GM19372 (cell line): ENCODE measurements around the gene GNG7.
"Not testable (repeated sequence)": the region's sequence is repeated elsewhere in the genome, so short reads cannot be mapped to it uniquely, and the experiment has no call there.

ENCODE experiments used
- ATAC-seq: cut with Tn5 transposase; IDR thresholded peaks from one replicate; pipeline ENCODE4 v1.9.1; 2021; ENCODE audit warnings: mild to moderate bottlenecking, low read depth, moderate library complexity; ENCODE audit not compliant: unreplicated experiment

GNG7 gene

DNA sequence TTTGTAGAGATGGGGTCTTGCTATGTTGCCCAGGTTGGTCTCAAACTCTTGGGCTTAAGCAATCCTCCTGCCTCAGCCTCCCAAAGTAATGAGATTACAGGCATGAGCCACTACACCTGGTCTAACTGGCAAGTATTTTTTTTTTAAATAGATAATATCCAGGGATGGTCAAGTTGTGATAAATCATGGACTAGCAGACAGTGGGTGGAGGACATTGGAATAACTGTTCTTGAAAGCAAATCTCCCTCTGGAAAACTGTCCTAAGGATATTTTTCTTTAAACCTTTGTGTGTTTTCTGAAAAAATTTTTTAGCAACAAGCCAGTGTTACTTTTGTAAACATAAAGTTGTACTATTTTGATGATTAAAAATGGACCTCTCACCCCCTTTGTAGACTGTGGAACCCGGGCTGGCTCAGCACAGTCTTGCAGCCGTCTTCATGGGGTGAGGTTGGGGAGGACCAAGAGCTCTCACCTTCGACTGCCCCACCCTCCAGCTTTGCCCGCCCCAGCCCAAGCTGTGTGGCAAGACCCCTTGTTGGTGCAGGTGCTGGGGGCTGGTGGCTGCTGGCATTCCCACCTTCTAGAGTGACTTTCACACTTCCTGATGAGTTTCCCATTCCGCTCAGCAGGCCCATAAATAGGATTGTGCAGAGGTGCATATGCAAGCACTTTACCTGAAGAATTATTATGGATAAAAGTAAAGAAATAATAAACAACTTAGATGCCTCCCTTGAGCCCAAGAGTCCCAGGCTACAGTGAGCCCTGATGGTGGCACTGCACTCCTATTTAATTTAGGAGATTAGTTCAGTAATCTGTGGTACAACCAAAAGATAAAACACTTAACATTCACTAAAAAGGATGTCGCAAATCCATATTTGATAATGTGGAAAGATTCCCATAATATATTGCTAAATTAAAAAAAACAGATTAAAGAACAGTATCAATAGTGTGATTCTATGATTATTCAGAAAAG is 119.2 kb downstream of the GNG7 start:
- no peak for ATAC-seq

DNA sequence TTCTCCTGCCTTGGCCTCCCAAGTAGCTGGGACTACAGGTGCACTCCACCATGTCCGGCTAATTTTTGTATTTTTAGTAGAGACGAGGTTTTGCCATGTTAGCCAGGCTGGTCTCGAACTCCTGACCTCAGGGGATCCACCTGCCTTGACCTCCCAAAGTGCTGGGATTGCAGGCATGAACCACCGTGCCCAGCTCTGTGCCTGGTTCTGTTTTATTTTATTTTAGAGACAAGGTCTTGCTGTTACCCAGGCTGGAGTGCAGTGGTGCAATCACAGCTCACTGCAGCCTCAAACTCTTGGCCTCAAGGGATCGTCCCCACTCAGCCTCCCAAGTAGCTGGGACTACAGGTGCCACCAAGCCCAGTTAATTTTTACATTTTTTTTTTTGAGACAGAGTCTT is 122.1 kb downstream of the GNG7 start:
- not testable (repeated sequence) for ATAC-seq

DNA sequence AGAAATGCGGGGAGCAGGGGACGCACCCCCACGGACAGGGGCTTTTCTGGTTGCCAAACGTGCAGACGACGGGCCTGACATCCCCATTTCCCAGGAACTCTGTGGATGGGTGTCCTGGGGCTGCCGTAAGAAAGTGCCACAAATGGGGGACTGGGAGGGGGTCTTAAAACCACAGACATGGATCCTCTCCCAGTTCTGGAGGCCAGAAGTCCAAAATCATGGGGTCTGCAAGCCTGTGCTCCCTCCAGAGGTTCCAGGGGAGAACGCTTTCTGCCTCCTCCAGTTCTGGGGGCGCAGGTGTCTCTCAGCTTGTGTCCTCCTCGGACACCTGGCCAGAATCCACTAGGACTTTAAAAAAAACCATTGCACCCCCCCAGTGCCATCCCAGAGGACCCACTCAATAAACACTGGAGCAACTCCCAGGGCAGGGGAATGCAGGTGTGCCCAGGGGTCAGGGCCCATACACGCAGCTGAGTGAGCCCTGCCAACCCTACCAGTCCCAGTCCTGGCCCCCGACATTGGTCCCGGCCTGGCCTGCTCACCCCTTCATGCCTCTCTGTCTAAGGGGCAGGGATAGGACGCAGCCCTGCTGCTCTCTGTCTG is 122.7 kb downstream of the GNG7 start:
- no peak for ATAC-seq

DNA sequence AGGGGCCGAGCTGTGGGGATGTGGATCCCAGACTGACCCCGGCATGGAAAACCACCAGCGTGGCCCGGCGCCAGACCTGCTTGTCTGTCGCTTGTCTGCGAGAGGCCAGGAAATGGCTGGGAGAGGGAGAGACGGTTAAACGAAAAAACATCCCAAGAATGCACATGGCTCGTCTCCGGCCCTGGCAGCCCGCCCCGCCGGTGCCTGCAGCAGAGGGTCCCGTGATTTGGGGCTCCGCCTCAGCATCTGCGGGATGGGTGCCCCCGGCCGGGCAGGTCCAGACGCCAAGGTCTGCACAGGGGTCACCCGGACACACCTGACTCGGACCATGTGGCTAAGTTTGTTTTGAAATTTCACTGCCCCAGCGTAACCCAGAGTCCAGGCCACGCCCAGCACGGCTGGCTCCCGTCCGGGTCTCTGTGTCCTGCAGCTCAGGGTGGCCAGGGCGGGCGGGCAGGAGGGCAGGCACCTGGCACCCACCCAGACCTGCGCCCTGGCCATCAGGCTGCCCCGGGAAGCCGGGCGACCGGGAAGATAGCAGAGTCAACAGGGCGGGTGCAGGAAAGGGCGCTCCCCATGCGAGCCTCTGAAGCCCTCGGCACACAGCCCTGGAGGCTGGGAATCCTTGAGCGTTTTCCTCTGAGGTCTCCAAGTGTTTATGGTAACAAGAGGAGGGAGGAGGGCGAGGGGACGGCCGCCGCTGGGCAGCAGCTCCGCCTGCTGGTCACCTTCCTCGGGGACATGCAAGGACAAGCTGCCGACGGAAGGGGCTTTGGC is 123.4 kb downstream of the GNG7 start:
- no peak for ATAC-seq

DNA sequence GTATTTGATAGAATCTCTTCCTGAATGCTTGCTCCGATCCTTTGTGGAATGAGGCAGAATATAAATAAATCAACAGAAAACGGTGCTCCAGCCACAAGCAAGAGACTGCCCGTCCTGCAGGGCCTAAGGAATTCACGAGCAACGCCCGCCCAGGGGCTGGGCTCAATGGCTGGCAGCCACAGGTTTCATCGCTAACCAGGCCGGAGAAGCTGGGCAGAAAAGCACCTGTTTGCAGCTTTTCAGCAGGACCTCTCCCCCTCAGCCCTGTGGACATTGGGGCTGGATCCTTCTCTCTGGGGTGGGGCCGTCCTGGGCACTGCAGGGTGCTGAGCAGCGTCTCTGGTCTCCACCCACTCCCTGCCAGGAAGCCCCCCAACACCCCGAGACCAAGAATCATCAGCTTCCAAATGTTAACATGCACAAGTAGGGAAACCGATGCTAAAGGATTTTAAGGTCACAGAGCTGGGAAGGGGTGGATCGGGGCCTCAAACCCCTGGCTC is 124.1 kb downstream of the GNG7 start:
- ATAC-seq: no peak

DNA sequence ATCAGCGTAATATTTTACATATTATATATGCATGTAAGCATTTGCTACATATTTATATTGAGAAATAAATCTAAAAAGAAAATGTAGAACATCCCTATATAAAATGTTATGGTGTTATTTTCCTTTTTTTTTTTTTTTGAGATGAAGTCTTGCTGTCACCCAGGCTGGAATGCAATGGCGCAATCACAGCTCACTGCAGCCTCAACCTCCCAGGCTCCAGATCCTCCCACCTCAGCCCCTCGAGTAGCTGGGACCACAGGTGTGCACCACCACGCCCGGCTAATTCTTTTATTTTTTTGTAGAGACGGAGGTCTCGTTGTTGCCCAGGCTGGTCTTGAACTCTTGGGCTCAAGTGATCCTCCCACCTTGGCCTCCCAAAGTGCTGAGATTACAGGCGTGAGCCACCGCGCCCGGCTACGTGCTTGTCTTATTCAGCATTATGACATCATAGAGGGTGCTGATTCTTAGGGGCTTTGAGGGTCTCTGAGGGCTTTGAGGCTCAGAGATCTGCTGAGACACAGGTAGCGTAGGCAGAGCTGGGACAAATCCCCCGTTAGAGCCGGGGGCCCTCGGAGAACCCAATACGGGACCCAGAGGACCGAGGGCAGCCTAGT is 124.7 kb downstream of the GNG7 start:
- ATAC-seq: no peak

DNA sequence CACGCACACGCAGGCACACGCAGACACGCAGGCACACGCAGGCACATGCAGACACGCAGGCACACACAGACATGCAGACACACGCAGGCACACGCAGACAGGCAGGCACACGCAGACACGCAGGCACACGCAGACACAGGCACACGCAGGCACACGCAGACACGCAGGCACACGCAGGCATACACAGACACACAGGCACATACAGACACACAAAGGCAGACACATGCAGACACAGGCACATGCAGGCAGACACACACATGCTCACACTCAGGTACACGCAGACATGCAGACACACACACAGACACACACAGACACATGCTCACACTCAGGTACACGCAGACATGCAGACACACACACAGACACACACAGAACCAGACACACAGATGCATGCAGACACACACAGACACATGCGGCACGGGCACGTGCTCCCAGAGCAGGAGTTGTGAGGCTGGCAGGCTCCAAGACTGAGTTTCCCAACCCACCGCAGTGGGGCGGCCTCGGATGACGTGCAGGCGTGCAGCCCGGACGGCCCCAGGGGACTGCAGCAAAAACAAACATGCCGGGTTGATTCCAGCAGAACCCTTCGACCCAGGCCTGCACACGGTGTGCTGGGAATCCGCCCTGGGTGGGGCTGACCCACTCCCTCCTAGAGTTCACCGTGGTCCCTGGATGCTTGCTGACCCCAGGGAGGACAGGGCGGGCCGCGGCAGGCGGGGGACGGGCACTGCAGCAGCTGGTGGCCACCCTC is 126.6 kb downstream of the GNG7 start:
- ATAC-seq: no peak

DNA sequence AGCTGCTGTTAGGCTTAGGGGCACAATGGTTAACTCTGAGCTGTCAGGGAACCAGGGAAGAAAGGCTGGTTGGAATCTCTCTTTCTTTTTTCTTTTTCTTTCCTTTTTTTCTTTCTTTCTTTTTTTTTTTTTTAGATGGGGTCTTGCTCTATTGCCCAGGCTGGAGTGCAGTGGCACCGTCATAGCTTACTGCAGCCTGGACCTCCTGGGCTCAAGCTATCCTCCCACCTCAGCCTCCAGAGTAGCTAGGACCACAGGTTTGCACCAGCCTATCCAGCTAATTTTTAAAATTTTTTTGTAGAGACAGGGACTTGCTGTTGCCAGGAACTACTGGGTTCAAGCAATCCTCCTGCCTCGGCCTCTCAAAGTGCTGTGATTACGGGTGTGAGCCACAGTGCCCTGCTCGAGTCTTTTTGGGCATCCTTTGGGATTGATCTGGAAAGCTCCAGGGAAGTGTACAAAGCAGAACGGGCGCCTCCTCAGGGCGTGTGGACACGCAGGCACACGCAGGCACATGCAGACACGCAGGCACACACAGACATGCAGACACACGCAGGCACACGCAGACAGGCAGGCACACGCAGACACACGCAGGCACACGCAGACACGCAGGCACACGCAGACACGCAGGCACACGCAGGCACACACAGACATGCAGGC is 127.4 kb downstream of the GNG7 start:
- no peak for ATAC-seq

DNA sequence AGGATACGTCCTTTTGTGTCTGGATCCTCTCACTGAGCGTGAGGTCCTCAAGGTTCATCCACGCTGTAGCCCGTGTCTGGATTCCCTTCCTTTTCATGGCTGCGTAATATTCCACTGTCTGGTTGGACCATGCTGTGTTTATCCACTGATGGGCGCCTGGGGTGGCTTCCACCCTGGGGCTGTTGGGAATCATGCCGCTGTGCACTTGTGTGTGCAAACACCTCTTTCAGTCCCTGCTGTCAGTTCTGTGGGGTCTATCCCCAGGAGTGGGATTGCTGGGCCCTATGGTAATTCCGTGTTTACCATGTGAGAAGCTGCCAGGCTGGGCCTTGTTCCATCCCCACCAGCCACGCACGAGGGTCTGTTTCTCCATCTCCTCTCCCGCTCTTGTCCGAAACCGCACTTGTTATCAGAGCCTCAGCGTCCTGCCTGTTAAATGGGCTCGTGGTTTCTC is 128.0 kb downstream of the GNG7 start:
- ATAC-seq: no peak

DNA sequence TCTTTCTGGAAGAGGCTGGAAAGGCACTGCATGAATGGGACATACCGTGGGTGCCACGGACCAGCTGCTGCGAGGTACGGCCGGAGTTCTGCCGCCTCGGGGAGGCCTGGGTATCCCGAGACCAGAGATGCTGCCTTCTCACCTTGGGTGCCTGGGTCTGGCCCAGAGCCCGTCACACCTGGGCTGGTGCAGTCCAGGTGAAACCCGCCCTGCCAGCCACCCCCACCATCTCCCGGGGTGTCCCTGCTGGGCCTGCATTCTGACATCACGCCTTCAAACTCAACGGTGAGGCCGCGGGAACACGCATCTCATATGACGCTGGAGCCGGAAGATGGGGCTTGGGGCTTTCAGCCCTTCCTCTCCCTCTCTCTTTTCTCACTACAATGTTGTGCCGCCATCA is 128.6 kb downstream of the GNG7 start:
- no peak for ATAC-seq

DNA sequence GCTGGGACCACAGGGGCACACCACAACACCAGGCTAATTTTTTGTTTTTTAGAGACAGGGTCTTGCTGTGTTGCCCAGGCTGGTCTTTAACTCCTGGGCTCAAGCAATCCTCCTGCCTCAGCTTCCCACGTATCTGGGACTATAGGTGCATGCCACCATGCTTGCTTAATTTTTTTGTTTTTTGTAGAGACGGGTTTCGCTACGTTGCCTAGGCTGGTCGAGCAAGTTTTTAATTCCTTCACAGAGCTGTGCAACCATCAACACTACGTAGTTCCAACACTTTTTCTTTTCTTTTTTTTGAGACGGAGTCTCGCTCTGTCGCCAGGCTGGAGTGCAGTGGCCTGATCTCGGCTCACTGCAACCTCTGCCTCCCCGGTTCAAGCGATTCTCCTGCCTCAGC is 130.3 kb downstream of the GNG7 start:
- ATAC-seq: not testable (repeated sequence)

DNA sequence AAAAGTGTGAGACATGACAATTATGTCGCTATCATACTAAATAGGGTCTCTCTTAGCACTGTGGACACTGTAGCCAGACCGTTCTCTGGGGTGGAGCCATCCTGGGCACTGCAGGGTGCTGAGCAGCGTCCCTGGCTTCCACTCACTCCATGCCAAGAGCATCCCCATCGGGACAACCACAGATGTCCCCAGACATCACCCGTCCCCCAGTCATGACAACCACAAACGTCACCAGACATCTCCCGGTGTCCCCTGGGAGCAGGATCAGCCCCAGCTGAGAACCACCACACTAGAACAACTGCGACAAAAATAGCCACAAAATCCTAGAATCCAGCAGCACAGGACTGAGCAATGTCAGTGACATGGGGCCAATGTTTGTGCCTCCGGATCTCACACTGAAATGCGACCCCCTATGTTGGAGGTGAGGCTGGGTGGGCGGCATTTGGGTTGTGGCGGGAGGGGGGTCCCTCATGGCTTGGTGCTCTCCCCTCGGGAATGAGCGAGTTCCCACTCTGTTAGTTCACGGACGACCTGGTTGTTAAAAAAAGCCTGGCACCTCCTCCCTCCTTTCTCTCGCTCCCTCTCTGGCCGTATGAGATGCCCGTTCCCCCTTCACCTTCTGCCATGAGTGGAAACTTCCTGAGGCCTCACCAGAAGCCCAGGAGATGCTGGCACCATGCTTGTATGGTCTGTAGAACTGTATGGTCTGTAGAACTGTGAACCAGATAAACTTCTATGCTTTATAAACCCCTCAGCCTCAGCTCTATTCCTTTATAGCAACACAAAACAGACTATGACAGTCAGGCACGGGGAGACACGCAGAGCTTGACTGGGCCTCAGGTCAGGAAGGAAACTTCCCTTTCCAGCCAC is 132.7 kb downstream of the GNG7 start:
- no peak for ATAC-seq

DNA sequence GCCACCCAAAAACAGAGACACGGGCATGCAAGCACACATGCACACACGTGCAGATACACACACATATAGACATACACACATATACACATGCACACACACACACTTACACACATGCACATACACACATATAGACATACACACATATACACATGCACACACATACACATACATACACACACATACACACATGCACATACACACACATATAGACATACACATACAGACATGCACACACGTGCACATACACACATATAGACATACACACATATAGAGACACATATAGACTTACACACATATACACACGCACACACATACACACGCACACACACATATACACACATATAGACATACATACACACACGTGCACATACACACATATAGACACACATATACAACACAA is 134.5 kb downstream of the GNG7 start:
- no peak for ATAC-seq

DNA sequence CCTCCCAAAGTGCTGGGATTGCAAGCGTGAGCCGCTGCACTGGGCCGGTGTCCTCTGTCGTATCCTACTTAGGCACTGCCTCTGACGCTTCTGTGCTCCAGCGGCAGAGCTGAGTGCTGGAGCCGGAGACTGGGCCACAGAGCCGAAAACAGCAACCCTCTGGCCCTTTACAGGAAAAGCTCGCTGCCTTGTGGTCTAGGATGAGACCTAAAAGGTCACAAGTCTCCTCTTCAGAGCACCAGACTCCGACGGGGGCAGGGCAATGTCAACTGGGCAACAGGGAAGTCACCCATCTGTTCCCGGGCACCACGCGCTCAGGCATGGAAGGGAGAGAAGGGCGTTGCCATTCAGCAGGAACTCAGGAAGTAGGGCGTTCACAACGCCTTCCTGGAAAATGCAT is 134.9 kb downstream of the GNG7 start:
- no peak for ATAC-seq

DNA sequence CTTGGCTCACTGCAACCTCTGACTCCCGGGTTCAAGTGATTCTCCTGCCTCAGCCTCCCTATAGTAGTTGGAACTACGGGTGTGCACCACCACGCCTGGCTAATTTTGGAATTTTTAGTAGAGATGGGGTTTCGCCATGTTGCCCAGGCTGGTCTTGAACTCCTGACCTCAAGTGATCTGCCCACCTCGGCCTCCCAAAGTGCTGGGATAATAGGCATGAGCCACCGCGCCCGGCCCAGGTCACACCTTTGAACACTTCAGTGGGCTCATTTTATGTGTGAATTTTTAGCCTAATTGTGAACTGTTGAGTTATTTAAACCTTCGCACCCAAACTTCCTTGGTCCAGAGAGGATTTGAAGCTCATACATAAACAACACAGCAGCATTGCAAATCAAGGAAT is 138.9 kb downstream of the GNG7 start:
- ATAC-seq: not testable (repeated sequence)

DNA sequence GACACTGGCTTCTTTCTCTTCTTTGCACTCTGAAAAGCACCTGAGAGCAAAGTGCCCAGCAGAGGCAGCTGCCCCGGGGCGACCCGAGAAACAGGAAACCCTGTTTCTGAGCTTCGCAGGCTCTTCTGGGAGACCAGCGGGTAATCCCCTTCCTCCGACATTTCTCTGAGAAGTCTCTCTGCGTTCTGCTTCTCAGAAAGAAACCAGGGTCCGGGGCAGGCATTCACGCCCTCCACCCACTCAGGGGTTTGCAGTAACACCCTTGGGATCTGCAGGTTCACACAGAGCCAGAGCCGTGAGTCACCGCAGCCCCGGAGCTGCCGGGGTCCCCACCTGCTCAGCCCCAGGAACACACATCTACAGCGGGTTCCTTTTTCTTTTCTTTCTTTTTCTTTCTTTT is 140.6 kb downstream of the GNG7 start:
- peak; percentile 77 for ATAC-seq

DNA sequence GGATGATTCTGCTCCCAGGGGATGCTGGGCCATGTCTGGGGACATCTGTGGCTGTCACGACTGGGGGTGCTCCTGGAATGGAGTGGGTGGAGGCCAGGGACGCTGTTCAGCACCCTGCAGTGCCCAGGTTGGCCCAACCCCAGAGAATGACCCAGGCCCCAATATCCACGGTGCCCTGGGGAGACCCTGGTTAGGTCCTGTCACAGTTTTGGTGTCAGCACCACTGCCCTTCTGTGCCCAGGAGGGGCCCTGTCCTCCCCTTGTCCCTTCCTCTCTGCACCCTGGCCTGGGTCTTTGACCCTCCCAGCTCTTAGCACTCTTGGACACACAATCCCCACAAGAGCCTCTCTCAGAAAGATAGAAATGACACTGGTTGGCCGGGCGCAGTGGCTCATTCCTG is 141.3 kb downstream of the GNG7 start:
- no peak for ATAC-seq

DNA sequence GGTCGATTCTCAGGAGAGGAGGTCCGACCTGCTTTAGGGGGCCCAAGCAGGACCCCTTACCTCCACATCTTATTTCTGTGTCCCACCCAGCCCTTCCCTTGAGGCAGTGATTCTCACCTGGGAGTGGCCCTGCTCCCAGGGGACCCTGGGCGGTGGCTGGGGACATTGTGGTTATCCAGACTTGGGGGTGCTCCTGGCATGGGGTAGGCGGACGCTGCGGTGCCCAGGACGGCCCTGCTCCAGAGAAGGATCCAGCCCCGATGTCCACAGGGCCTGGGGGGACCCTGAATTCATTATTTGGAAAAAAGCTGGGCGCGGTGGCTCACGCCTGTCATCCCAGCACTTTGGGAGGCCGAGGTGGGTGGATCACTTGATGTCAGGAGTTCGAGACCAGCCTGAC is 142.1 kb downstream of the GNG7 start:
- no peak for ATAC-seq
